HEK293T (cell line): Measurements from ENCODE around the gene B4GALT2.

Experiments
- BHLHE40 ChIP-seq: fragments of 450-650 bp; IDR thresholded peaks from 2 replicates; pipeline ENCODE4 v1.6.1; 2016; ENCODE audit warnings: mild to moderate bottlenecking, moderate library complexity, borderline replicate concordance
- CTBP1 ChIP-seq: fragments of 450-650 bp; IDR thresholded peaks from 2 replicates; pipeline ENCODE4 v1.6.1; 2016; ENCODE audit warnings: borderline replicate concordance
- ELF4 ChIP-seq: fragments of 450-650 bp; IDR thresholded peaks from 2 replicates; pipeline ENCODE4 v1.6.1; 2017; ENCODE audit warnings: antibody characterized with exemption
- FOXA1 ChIP-seq: fragments of 450-650 bp; IDR thresholded peaks from 2 replicates; pipeline ENCODE4 v1.6.1; 2016; ENCODE audit warnings: mild to moderate bottlenecking
- FOXK2 ChIP-seq: fragments of 450-650 bp; IDR thresholded peaks from 2 replicates; pipeline ENCODE4 v1.6.1; 2016; ENCODE audit warnings: mild to moderate bottlenecking
- FOXM1 ChIP-seq: fragments of 450-650 bp; IDR thresholded peaks from 2 replicates; pipeline ENCODE4 v1.6.1; 2017; ENCODE audit warnings: mild to moderate bottlenecking, borderline replicate concordance
- LEF1 ChIP-seq: fragments of 450-650 bp; IDR thresholded peaks from 2 replicates; pipeline ENCODE4 v1.6.1; 2017; ENCODE audit warnings: mild to moderate bottlenecking, borderline replicate concordance
- NFRKB ChIP-seq: fragments of 450-650 bp; IDR thresholded peaks from 2 replicates; pipeline ENCODE4 v1.6.1; 2016; ENCODE audit warnings: mild to moderate bottlenecking, moderate library complexity
- SUZ12 ChIP-seq: fragments of 450-650 bp; IDR thresholded peaks from 2 replicates; pipeline ENCODE4 v1.6.1; 2016; ENCODE audit warnings: mild to moderate bottlenecking
- ZNF384 ChIP-seq: fragments of 450-650 bp; IDR thresholded peaks from 2 replicates; pipeline ENCODE4 v1.6.1; 2016

GRCh38 chr1:43947061-43947873 lies 31.7 kb upstream of the B4GALT2 start:
- TF ChIP-seq LEF1 (no peak), SUZ12 (no peak), FOXM1 (no peak), NFRKB (no peak), CTBP1 (no peak), ZNF384 (no peak), ELF4 (no peak), FOXK2 (no peak), FOXA1 (no peak), BHLHE40 (no peak)
